K562 (cell line): ENCODE data around the gene CDCP1. TPM values are rescaled to one million over a fixed set of nuclear protein-coding genes. Genes with fewer than 3 reads are reported as not detected.

Experiments used
- ATAC-seq: fragments of 200-7000 bp; cut with Tn5 transposase; 3 replicates; pipeline ENCODE4 v1.9.1; 2020; ENCODE audit warnings: moderate library complexity
- BruUV-seq: library from RNA; stranded (reverse); fragments of 400-500 nt; replicated peaks from 2 replicates; lab custom pipeline; 2021; lab: Mats Ljungman, UMichigan
- CTCF ChIA-PET: fragments of 300-600 bp; formaldehyde crosslinking; extraction: SDS; loops from one replicate; lab custom pipeline; 2021; ENCODE audit warnings: low intra/inter-chr PET ratio; lab: Yijun Ruan, JAX
- POLR2A ChIA-PET: fragments of 300-600, 350-650 bp; sonication (Branson Sonifier 250); formaldehyde crosslinking; extraction: SDS; loops from one replicate; lab custom pipeline; 2021; ENCODE audit warnings: antibody characterized with exemption, inconsistent platforms; lab: Yijun Ruan, JAX
- DNase-seq, 4 experiments: peaks; one replicate each; pipeline versions ENCODE4 v3.0.0 to v3.0.0-alpha.2; 2011 to 2018; ENCODE audit warnings: low spot score in 3 of 4, mixed read lengths in 3 of 4; ENCODE audit errors: extremely low read depth in 1 of 4
- FAIRE-seq: peaks from 2 replicates; lab custom pipeline; 2011; peaks lifted over from hg19 to GRCh38; lab: Jason Lieb, UNC
- H2AFZ ChIP-seq: 2 replicates; pipeline ENCODE4 v1.6.0; 2011; ENCODE audit warnings: low read depth, low read length, control low read depth, inconsistent platforms
- H3K27ac ChIP-seq: fragments of 200-600 bp; 3 replicates; pipeline ENCODE4 v1.8.0; 2011; ENCODE audit warnings: low read depth, mild to moderate bottlenecking, control low read depth, inconsistent platforms, low read length, moderate library complexity, mixed read lengths; ENCODE audit errors: extremely low read depth
- H3K27me3 ChIP-seq, 2 experiments: fragments of 300-600 bp in 1 of 2; 2 replicates in 1 of 2; 3 replicates in 1 of 2; pipeline versions ENCODE4 v1.6.0 to v1.8.0; 2011; ENCODE audit warnings: inconsistent platforms in 2 of 2, low read length in 2 of 2, mild to moderate bottlenecking in 1 of 2, mixed read lengths in 1 of 2, moderate library complexity in 1 of 2; ENCODE audit not compliant: control insufficient read depth in 2 of 2, insufficient read depth in 2 of 2
- H3K36me3 ChIP-seq: fragments of 300-600 bp; 3 replicates; pipeline ENCODE4 v1.8.0; 2011; ENCODE audit warnings: mild to moderate bottlenecking, low read length, inconsistent platforms; ENCODE audit not compliant: control insufficient read depth, insufficient read depth
- H3K4me1 ChIP-seq, 2 experiments: fragments of 200-600 bp in 1 of 2; replicated peaks in 1 of 2; 2 replicates in 1 of 2; 3 replicates in 1 of 2; pipeline versions ENCODE4 v1.5.1 to v1.8.0; 2011; ENCODE audit warnings: inconsistent platforms in 2 of 2, low read length in 2 of 2, mild to moderate bottlenecking in 1 of 2, mixed read lengths in 1 of 2, moderate library complexity in 1 of 2; ENCODE audit not compliant: control insufficient read depth in 2 of 2, insufficient read depth in 2 of 2
- H3K4me2 ChIP-seq: 2 replicates; pipeline ENCODE4 v1.6.1; 2011; ENCODE audit warnings: low read length, control low read depth, inconsistent platforms, mixed read lengths; ENCODE audit not compliant: insufficient read depth
- H3K4me3 ChIP-seq: fragments of 200-600 bp; sonication (generic), shearing (Covaris generic); 2 replicates; pipeline ENCODE4 v1.5.1; 2016; ENCODE audit warnings: control low read depth, inconsistent platforms
- H3K79me2 ChIP-seq: fragments of 200-600 bp; 3 replicates; pipeline ENCODE4 v1.8.0; 2011; ENCODE audit warnings: low read length, inconsistent platforms; ENCODE audit not compliant: control insufficient read depth, insufficient read depth
- H3K9ac ChIP-seq, 2 experiments: 2 replicates each; pipeline versions ENCODE4 v1.6.0 to v1.6.1; 2011; ENCODE audit warnings: low read depth in 2 of 2, low read length in 2 of 2, control low read depth in 1 of 2, inconsistent platforms in 1 of 2, mild to moderate bottlenecking in 1 of 2, mixed read lengths in 1 of 2; ENCODE audit not compliant: insufficient read depth in 1 of 2
- H3K9me1 ChIP-seq: one replicate; pipeline ENCODE4 v1.6.0; 2011; ENCODE audit warnings: inconsistent platforms, mild to moderate bottlenecking, low read length, moderate library complexity; ENCODE audit not compliant: control insufficient read depth, insufficient read depth
- H3K9me3 ChIP-seq: replicated peaks from 2 replicates; pipeline ENCODE4 v1.5.1; 2011; ENCODE audit warnings: low read depth, low read length, inconsistent platforms; ENCODE audit not compliant: control insufficient read depth, insufficient read depth
- H4K20me1 ChIP-seq: replicated peaks from 2 replicates; pipeline ENCODE4 v1.6.1; 2011; ENCODE audit warnings: low read length, inconsistent platforms, mixed read lengths; ENCODE audit not compliant: control insufficient read depth, insufficient read depth
- CC2D1A ChIP-seq: fragments of 450-650 bp; IDR thresholded peaks from 2 replicates; pipeline ENCODE4 v1.6.1; 2017; ENCODE audit warnings: mild to moderate bottlenecking
- DNMT1 ChIP-seq: fragments of 450-650 bp; IDR thresholded peaks from 2 replicates; pipeline ENCODE4 v1.6.1; 2016; ENCODE audit warnings: antibody characterized with exemption, mild to moderate bottlenecking
- ELF1 ChIP-seq: fragments of 200-800 bp; sonication (Bioruptor generic); IDR thresholded peaks from 2 replicates; pipeline ENCODE4 v1.6.1; 2016; ENCODE audit warnings: missing genetic modification characterization, missing compliant biosample characterization
- ETV1 ChIP-seq: fragments of 450-650 bp; conservative IDR thresholded peaks from 2 replicates; pipeline ENCODE4 v1.6.1; 2016; ENCODE audit warnings: missing genetic modification characterization, control low read depth, low read depth, missing compliant biosample characterization
- PCBP2 ChIP-seq: fragments of 200-400 bp; formaldehyde crosslinking; IDR thresholded peaks from 2 replicates; pipeline ENCODE4 v1.6.1; 2018; ENCODE audit warnings: low read length, low read depth, mild to moderate bottlenecking, moderate library complexity; ENCODE audit not compliant: poor library complexity, severe bottlenecking
- PRPF4 ChIP-seq: fragments of 200-400 bp; formaldehyde crosslinking; IDR thresholded peaks from one replicate; pipeline ENCODE4 v1.6.1; 2017; ENCODE audit warnings: low read length, low read depth, mild to moderate bottlenecking; ENCODE audit not compliant: insufficient read depth, poor library complexity, severe bottlenecking
- TCFL5 ChIP-seq: fragments of 250-450 bp; sonication (Bioruptor Pico); conservative IDR thresholded peaks from 2 replicates; pipeline ENCODE4 v1.6.1; 2021; ENCODE audit warnings: mild to moderate bottlenecking, moderate library complexity, matching md5 sums
- TSC22D4 ChIP-seq: fragments of 450-650 bp; IDR thresholded peaks from 2 replicates; pipeline ENCODE4 v1.6.1; 2016; ENCODE audit warnings: missing genetic modification characterization, missing biosample characterization, control low read depth
- ZFX ChIP-seq: sonication (generic); formaldehyde crosslinking; IDR thresholded peaks from 2 replicates; pipeline ENCODE4 v1.8.0; 2022; ENCODE audit warnings: mild to moderate bottlenecking, missing genetic modification reagents, moderate library complexity
- ZNF121 ChIP-seq: sonication (generic); formaldehyde crosslinking; conservative IDR thresholded peaks from 2 replicates; pipeline ENCODE4 v1.8.0; 2022; ENCODE audit warnings: missing genetic modification reagents
- WGBS: fragments of 100-300 bp; shearing (Covaris generic); methylation state at CpG from one replicate; pipeline ENCODE4 v1.1.6; 2016; ENCODE audit warnings: low coverage, mixed read lengths; ENCODE audit not compliant: insufficient coverage; ENCODE audit errors: missing lambda C conversion rate; 5-methylcytosine and 5-hydroxymethylcytosine counted together
- in situ Hi-C: fragments of 300-500 bp; cut with MboI; formaldehyde crosslinking; loops from 4 replicates; pipeline ENCODE4 v1.15.0; 2018; ENCODE audit warnings: inconsistent platforms, mixed read lengths
- intact Hi-C: fragments of 100-400 bp; cut with micrococcal nuclease; formaldehyde crosslinking; loops from 2 replicates; pipeline ENCODE4 v1.14.2; 2022
- polyA plus RNA-seq, 8 experiments: library from polyadenylated mRNA; depleted of rRNA in 4 of 8; stranded (reverse) in 5 of 8; unstranded in 3 of 8; fragments of >200 nt; fragmentation: Nextera tagmentation in 2 of 8; fragmentation: Illumina TruSeq in 1 of 8; extraction: Ambion mirVana in 2 of 8; extraction: Trizol in 1 of 8; gene quantifications; 2 replicates each; pipeline versions ENCODE4 v1.2.1 to v1.2.3, GENCODE V29; 2011 to 2014; ENCODE audit warnings: inconsistent platforms in 1 of 8, missing spikeins in 1 of 8
- total RNA-seq, 7 experiments: library from RNA; depleted of rRNA in 6 of 7; stranded (reverse); fragments of >200 nt in 6 of 7; fragmentation: Illumina TruSeq in 2 of 7; extraction: Trizol in 2 of 7; gene quantifications; 2 replicates each; pipeline versions ENCODE4 v1.2.1 to v1.2.3, GENCODE V29; 2011 to 2021; ENCODE audit warnings: low replicate concordance in 1 of 7
- TF ChIP-seq, protein P1 (sequence below), 3 experiments: fragments of 200-800 bp in 1 of 3; fragments of 250-450 bp in 1 of 3; fragments of 450-650 bp in 1 of 3; sonication (Bioruptor Pico) in 1 of 3; sonication (Bioruptor generic) in 1 of 3; formaldehyde crosslinking in 1 of 3; IDR thresholded peaks; 2 replicates each; pipeline versions ENCODE4 v1.6.1 to v1.8.0; 2016 to 2022; ENCODE audit warnings: mild to moderate bottlenecking in 2 of 3, missing genetic modification characterization in 2 of 3, missing compliant biosample characterization in 1 of 3, moderate library complexity in 1 of 3
- TF ChIP-seq, protein P2 (sequence below): fragments of 450-650 bp; formaldehyde crosslinking; conservative IDR thresholded peaks from 2 replicates; pipeline ENCODE4 v1.4.0; 2022; ENCODE audit warnings: mild to moderate bottlenecking, missing genetic modification characterization
- TF ChIP-seq, protein P3 (sequence below): sonication (generic); formaldehyde crosslinking; IDR thresholded peaks from 2 replicates; pipeline ENCODE4 v1.8.0; 2023; ENCODE audit warnings: mild to moderate bottlenecking, missing genetic modification reagents

Gene CDCP1
- total and polyA plus RNA-seq, 9 of the 15 experiments (the other 6 are each of a cell fraction or from before 2014, with no cell fraction given): 3.9 to 16.4 (median 5.2) TPM

DNA sequence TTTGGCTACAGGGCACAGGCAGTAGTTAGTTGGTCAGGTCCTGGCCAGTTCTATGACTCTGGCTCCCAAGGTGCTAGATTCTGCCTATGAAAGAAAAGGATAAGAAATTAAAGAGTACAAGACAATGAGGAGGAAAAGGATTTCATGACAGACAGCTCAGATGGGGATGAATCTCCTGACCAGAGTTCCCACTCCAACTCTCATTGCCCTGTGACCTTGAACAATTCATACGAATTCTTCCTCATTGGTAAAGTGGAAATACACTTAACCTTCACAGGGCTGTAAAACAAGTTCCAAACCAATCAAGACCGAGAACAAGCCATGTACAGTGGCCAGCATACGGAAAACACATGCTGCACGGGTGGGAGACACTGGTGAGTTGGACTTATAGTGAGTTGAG is 96.4 kb downstream of the CDCP1 start (continued):
- TF ChIP-seq, protein P1, sequence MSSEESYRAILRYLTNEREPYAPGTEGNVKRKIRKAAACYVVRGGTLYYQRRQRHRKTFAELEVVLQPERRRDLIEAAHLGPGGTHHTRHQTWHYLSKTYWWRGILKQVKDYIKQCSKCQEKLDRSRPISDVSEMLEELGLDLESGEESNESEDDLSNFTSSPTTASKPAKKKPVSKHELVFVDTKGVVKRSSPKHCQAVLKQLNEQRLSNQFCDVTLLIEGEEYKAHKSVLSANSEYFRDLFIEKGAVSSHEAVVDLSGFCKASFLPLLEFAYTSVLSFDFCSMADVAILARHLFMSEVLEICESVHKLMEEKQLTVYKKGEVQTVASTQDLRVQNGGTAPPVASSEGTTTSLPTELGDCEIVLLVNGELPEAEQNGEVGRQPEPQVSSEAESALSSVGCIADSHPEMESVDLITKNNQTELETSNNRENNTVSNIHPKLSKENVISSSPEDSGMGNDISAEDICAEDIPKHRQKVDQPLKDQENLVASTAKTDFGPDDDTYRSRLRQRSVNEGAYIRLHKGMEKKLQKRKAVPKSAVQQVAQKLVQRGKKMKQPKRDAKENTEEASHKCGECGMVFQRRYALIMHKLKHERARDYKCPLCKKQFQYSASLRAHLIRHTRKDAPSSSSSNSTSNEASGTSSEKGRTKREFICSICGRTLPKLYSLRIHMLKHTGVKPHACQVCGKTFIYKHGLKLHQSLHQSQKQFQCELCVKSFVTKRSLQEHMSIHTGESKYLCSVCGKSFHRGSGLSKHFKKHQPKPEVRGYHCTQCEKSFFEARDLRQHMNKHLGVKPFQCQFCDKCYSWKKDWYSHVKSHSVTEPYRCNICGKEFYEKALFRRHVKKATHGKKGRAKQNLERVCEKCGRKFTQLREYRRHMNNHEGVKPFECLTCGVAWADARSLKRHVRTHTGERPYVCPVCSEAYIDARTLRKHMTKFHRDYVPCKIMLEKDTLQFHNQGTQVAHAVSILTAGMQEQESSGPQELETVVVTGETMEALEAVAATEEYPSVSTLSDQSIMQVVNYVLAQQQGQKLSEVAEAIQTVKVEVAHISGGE (CRISPR knock-in tag; IDR thresholded peaks at IDR 0.05): no peak
- TF ChIP-seq TCFL5 (CRISPR knock-in tag): no peak
- TF ChIP-seq DNMT1: no peak
- TF ChIP-seq ZFX (CRISPR knock-in tag): no peak

DNA sequence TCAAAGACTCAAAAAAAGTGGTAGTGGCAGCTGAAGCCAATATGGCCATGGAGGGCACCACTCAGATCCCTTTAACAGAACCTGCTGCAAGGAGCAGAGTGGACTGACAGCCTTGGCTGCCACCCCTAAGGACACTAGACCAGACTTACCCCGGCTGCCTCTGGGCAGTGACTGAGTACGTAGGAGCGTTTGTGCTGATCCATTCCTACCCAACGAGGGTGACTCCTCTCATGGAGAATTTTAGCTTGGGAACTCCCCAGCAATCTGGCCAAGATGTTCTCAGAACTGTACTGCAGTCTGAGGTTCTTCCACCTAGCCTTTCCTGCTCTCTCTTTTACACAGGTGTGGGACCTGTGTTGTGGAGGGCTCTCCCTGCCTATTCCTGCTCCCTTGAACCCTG is 97.9 kb downstream of the CDCP1 start:
- Histone ChIP-seq H3K36me3 (no peaks in the 10 kb centered on the region), H3K9ac (no peak overlapping the region), H3K4me2 (no peak overlapping the region), H3K4me1 (peaks cover 16 to 38% of the 10 kb centered on the region in 2 experiments), H3K27me3 (no peaks in the 10 kb centered on the region), H2AFZ (peak overlapping the region; percentile 2; the same call in 1 of the 2 replicates), H3K9me1 (no peaks in the 10 kb centered on the region), H4K20me1 (no peaks in the 10 kb centered on the region), H3K27ac (no peak overlapping the region), H3K4me3 (no peak overlapping the region), H3K79me2 (no peaks in the 10 kb centered on the region), H3K9me3 (no peaks in the 10 kb centered on the region)
- in situ Hi-C loops (loop anchor here (25.0 kb wide), 1 partner anchor 1364 kb away; the partner anchor contains the start of genes CCR5AS and CCRL2), intact Hi-C loops (no loop called here)
- CTCF ChIA-PET: no interaction called here
- 45% methylated on average over 4 of the region's 4 CpGs for WGBS
- no peak for DNase-seq
- POLR2A ChIA-PET: interaction anchor here (0.6 to 1.1 kb wide), 2 partner anchors 14 to 56 kb away, joined by 3 to 4 read pairs; no protein-coding TSS in a partner anchor
- BruUV-seq: no TSS peak
- FAIRE-seq: no peak
- ATAC-seq: no peak; the same call in 2 of the 3 replicates
- TF ChIP-seq PCBP2: no peak
- TF ChIP-seq ETV1 (tag): no peak
- TF ChIP-seq PRPF4: no peak
- TF ChIP-seq CC2D1A: no peak
- TF ChIP-seq ELF1: no peak
- no peak for TF ChIP-seq ZNF121 (CRISPR knock-in tag)
- no peak for TF ChIP-seq TSC22D4 (tag)
- TF ChIP-seq, protein P2, sequence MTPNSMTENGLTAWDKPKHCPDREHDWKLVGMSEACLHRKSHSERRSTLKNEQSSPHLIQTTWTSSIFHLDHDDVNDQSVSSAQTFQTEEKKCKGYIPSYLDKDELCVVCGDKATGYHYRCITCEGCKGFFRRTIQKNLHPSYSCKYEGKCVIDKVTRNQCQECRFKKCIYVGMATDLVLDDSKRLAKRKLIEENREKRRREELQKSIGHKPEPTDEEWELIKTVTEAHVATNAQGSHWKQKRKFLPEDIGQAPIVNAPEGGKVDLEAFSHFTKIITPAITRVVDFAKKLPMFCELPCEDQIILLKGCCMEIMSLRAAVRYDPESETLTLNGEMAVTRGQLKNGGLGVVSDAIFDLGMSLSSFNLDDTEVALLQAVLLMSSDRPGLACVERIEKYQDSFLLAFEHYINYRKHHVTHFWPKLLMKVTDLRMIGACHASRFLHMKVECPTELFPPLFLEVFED (CRISPR knock-in tag): no peak
- TF ChIP-seq, protein P3, sequence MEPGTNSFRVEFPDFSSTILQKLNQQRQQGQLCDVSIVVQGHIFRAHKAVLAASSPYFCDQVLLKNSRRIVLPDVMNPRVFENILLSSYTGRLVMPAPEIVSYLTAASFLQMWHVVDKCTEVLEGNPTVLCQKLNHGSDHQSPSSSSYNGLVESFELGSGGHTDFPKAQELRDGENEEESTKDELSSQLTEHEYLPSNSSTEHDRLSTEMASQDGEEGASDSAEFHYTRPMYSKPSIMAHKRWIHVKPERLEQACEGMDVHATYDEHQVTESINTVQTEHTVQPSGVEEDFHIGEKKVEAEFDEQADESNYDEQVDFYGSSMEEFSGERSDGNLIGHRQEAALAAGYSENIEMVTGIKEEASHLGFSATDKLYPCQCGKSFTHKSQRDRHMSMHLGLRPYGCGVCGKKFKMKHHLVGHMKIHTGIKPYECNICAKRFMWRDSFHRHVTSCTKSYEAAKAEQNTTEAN: no peak
